Measurements from ENCODE around the gene ZNF346. TPM values are rescaled to one million over a fixed set of nuclear protein-coding genes. Genes with fewer than 3 reads are reported as not detected.
A peak's percentile ranks its signal among the peaks of the same experiment; 100 is the strongest.

Gene ZNF346
- total RNA-seq, 8 experiments from 2014 or later: 14.1 to 36.8 (median 21.1) TPM

DNA sequence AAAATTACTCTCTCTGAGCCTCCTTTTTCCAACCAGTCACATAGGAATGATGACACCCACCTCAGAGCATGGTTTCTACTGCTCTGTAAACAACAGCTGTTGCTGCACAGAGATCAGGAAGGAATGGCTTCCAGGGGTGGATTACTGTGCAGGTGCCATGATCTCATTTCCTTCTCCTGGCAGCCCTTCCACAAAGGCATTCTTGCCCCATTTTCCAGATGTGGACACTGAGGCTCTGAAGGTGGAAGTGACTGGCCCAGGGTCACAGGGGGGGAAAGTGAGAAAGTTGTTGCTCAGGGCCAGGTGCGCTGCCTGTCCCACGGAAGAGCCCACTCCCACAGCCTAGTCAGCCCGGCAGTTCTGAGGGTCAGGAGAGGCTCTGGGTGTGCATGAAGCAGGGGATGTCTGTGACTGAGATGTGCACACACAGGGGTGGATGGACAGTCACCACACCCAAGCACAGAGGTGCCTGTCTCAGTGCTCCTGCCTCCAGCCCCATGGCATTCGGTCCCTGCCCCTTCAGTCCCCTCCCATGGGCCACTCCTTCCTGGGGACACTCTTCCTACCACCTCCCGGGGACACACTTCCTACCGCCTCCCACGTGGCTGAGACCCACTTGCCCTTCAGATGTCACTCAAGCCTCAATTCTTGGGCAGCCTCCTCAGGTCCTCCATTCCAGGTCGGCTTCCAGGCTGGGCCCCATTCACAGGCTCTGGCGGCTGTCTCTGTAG lies 81.2 kb downstream of the ZNF346 start:
- WGBS, 10 experiments: 0 to 95% (median 30%) methylated on average over 1 to 3 of the region's 9 CpGs; no CpG with 5 or more reads in 6 of the 10 experiments
- ATAC-seq (replicated peaks in 6 of 8): no peak
- Histone ChIP-seq H3K4me1 (replicated peaks in 1 of 2) (peaks cover 6 to 8% of the 10 kb centered on the region in 2 donors), H3K4me3 (no peak overlapping the region), H3K27ac (no peak overlapping the region)
- in situ Hi-C loops (cut with MboI; ENCODE audit: low pct_unique_long_range_greater_than_20kb in 2 of 9, low sequenced_read_pairs in 9 of 9, unreplicated experiment in 9 of 9): loop anchor here in 5 of 9 experiments (25.0 kb wide), 2 partner anchors 184 to 441 kb away; no protein-coding TSS in a partner anchor

DNA sequence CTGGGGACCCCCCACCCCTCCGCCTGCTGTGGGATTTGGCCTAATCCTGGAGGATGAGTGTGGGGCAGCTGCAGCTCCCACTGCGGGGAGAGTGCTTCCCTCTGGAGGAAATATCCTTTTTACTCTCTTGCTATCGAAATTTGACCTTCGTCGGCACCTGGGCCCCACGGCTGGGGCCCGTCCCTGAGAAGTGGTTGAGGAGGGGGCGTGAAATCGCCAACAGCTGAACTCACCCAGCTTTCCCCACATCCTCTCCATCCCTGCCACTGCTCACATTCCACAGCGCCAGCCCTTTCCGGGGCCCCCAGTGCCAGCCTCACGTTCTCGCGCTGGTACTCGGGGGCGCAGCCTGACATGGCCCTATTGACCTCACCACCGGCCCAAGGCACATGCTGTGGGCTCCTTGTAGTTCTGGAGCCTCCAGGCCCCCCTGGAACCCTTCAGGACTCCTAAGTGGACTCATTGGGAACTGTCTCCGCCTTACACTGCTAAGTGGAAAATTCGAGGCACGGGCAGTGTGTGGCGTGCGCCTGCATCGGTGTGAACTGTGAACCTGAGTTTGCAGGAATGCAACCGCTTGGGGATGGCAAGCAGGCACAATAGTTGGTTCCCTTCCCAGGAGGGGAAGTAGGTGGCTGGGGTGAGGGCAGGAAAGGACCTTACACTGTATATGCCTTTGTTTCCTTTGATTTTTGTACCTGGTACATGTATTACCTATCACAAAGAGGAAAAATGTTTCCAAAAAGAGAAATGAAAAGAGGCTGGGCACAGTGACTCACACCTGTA lies 83.4 kb downstream of the ZNF346 start:
- in situ Hi-C loops (cut with MboI; ENCODE audit: low pct_unique_long_range_greater_than_20kb in 2 of 9, low sequenced_read_pairs in 9 of 9, unreplicated experiment in 9 of 9): loop anchor here in 5 of 9 experiments (25.0 kb wide), 2 partner anchors 181 to 444 kb away; no protein-coding TSS in a partner anchor
- WGBS, 10 experiments: 50 to 91% (median 80%) methylated on average over 1 to 7 of the region's 24 CpGs; no CpG with 5 or more reads in 2 of the 10 experiments
- Histone ChIP-seq H3K4me3 (no peak overlapping the region), H3K4me1 (replicated peaks in 1 of 2) (no peaks in the 10 kb centered on the region), H3K27ac (no peak overlapping the region)
- ATAC-seq (replicated peaks in 6 of 8): no peak

DNA sequence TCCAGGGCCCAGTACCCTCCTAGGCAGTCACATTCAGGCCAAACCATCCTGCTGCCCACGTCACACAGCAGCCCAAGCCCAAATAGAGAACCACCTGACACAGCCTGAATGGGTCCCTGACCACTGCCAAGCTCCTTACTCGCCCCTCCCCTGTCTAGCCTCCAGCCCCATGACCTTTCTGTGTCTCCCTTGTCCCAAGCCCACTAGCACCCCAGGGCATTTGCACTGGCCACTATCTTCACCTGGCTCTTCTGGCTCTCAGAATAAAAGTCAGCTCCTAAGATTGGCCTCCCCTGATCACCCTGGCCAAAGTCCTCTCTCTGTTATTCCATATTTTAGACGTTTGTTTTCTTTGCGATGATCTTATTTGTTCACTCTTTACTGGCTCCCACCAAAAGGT lies 84.7 kb downstream of the ZNF346 start:
- H3K4me3 ChIP-seq: no peak overlapping the region
- WGBS, 10 experiments: 0 to 76% (median 40%) methylated on average over 1 to 2 of the region's 4 CpGs; no CpG with 5 or more reads in 5 of the 10 experiments
- in situ Hi-C loops (cut with MboI; ENCODE audit: low pct_unique_long_range_greater_than_20kb in 2 of 9, low sequenced_read_pairs in 9 of 9, unreplicated experiment in 9 of 9): loop anchor here in 5 of 9 experiments (25.0 kb wide), 2 partner anchors 180 to 445 kb away; no protein-coding TSS in a partner anchor
- ATAC-seq (replicated peaks in 6 of 8): no peak
- H3K4me1 ChIP-seq (replicated peaks in 1 of 2): no peaks in the 10 kb centered on the region
- H3K27ac ChIP-seq: no peak overlapping the region

DNA sequence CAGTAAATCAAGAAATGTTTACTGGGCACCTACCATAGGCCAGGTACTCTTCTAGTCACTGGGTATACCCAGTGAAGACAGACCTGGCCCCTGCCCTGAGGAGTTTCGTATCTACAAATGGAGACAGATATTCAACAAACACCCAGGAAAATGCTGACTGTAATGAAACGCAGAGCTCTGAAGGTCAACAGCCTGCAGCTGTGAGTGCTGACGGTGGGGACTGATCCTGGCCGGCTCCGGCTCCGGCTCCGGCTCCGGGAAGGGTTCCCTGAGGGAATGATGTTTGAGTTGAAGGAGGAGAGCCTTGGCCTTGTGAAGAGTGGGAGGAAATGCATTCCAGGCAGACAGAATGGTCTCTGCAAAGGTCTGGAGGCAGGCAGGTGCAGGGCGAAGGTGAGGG lies 87.3 kb downstream of the ZNF346 start:
- 50 to 88% (median 72%) methylated on average over 1 to 9 of the region's 9 CpGs; no CpG with 5 or more reads in 1 of the 10 experiments for whole genome bisulfite sequencing, 10 experiments
- ATAC-seq (replicated peaks in 6 of 8): no peak
- in situ Hi-C loops (cut with MboI; ENCODE audit: low pct_unique_long_range_greater_than_20kb in 2 of 9, low sequenced_read_pairs in 9 of 9, unreplicated experiment in 9 of 9): loop anchor here in 8 of 9 experiments (5.0 to 25.0 kb wide), 4 partner anchors 38 to 448 kb away; no protein-coding TSS in a partner anchor

DNA sequence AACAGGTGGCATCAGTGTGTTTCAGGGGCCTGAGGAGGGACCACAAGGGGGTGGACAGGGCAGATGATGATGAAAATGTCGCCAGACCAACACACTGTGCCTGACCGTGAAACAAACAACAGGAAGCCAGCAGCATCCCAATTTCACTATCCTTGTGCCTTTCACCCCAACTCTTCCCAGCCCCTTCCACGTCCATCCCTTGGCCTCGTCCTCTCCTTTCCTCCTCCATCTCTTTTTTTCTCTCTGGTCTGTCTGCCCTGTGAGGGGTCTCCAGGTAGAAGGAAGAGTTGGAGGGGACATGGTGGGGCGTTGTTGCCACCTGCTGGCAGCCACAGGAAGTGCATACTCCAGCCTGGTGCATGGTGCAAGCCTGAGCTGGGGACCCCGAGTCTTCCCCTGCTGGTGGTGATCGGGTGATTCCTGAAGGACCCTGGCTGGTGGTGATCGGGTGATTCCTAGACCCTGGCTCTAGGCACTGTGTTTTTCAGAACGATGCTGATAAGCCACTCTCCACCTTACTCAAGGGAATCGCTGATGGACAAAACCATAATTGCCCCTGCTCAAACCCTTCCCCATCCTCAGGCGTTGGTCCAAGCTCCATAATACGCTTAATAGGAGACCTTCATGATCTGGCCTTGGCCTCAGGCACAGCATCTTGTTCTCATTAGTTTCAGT lies 89.4 kb downstream of the ZNF346 start:
- Histone ChIP-seq H3K27ac (no peak overlapping the region), H3K4me3 (no peak overlapping the region), H3K4me1 (replicated peaks in 1 of 2) (no peaks in the 10 kb centered on the region)
- in situ Hi-C loops (cut with MboI; ENCODE audit: low pct_unique_long_range_greater_than_20kb in 2 of 9, low sequenced_read_pairs in 9 of 9, unreplicated experiment in 9 of 9): loop anchor here in 8 of 9 experiments (5.0 to 25.0 kb wide), 4 partner anchors 40 to 450 kb away; no protein-coding TSS in a partner anchor
- ATAC-seq (replicated peaks in 6 of 8): peak; percentile 34 to 90 (median 86)
- WGBS, 10 experiments: 32 to 69% (median 44%) methylated on average over 1 to 6 of the region's 12 CpGs; no CpG with 5 or more reads in 3 of the 10 experiments

More for the DNA sequence above, 87.3 kb downstream of the ZNF346 start:
- Histone ChIP-seq H3K4me1 (replicated peaks in 1 of 2) (no peaks in the 10 kb centered on the region), H3K4me3 (no peak overlapping the region), H3K27ac (no peak overlapping the region)

DNA sequence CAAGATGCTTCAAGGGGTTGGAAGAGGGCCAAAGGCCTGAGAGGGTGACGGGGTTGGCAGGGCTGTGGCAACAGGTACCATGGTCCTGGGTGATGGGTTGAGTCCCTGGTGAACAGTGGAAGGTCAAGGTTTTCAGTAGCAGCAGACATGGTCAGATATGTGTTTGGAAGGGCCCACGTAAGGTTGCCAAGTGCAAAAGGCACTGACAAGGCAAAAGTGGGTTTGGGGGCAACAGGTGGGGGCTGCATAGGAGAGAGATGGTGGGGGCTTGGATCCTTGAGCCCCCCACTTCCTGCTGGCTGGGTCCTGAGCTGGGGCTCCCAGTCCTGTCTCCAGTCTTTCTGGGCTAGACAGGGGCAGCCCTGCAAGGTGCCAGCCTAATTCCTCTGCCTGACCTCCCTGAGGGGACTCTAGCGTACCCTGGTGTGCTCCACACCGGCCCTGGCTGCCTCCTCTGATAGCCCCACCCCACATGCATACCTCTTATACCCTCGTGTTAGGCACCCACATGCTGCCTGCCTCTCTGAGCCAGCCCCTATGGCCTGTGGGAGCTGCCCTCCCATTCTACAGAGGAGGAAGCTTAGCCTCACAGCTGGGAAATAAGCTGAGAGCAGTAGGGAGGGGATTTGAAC lies 90.2 kb downstream of the ZNF346 start:
- ATAC-seq (replicated peaks in 6 of 8): no peak
- Histone ChIP-seq H3K27ac (no peak overlapping the region), H3K4me1 (replicated peaks in 1 of 2) (no peaks in the 10 kb centered on the region), H3K4me3 (no peak overlapping the region)
- 0 to 100% (median 47%) methylated on average over 1 to 3 of the region's 5 CpGs; no CpG with 5 or more reads in 5 of the 10 experiments for WGBS, 10 experiments
- in situ Hi-C loops (cut with MboI; ENCODE audit: low pct_unique_long_range_greater_than_20kb in 2 of 9, low sequenced_read_pairs in 9 of 9, unreplicated experiment in 9 of 9): loop anchor here in 8 of 9 experiments (5.0 to 25.0 kb wide), 4 partner anchors 40 to 450 kb away; no protein-coding TSS in a partner anchor

DNA sequence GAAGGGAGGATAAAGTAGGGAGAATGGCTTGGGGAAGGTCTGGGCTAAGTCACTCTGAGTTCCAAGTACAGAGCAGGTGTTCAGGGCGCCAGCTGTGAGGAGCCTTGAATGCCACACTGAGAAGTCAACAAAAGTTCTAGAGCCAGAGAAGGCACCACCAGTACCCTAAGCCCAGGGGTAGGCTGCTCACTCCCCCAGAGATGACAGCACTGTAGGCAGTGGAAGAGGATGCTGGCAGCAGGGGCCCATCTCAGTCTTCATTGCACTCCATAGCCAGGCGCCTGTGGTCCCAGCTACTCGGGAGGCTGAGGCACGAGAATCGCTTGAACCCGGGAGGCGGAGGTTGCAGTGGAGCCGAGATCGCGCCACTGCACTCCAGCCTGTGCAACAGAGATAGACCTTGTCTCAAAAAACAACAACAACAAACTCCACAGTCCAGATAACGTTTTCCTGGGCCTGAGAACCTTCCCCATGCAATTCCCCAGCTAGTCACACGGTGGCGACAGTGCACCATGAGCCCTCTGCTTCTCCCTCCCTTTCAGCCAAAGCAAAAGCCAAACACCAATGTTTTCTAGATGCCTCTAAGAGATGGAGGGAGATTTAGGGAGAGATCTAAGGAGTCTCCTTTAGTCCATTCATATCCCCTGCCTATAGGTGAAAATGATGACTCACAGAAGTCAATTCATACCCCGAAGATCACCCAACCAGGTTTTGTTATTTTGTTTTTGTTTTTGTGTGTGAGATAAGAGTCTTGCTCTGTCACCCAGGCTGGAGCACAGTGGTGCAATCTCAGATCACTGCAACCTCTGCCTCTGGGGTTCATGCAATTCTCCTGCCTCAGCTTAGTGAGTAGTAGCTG lies 91.3 kb downstream of the ZNF346 start:
- H3K4me3 ChIP-seq: no peak overlapping the region
- H3K27ac ChIP-seq: no peak overlapping the region

DNA sequence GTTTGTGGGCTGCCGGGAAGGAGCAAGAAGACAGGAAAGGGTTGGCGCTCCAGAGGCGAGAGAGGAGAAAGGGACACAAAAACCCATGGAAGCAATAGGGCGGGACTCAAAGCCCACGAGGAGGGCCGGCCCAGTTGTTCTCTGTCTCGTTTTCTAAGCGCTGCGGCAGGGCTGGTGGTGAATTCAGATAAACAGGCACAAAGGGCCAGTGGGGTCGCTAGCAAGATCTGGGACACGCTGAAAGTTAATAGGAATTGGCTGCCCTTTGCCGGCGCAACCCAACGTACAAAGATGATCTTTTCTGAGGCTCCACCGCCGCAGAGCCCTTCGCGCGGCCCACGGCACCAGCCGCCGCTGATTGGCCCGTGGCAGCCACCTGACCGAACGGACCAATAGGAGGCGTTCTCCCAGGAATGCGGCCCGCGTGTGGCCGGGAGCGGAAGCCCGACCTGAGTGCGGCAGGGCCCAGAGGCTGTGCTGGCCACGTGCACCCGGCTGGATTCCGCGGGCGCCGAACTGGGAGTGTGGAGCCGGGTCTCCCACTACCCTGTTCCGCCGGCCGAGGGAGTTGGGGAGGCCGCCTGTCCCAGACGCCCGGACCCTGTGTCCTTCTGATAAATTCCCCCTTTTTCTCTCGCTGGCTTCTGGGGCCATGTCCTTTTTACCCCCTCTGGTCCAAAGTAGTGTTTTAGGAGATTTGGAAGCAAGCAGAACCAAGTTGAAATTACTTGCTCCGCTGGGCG lies 94.3 kb downstream of the ZNF346 start:
- ATAC-seq (replicated peaks in 6 of 8): peak in 6 of 8 experiments; percentile 54 to 93 (median 71)
- in situ Hi-C loops (cut with MboI; ENCODE audit: low pct_unique_long_range_greater_than_20kb in 2 of 9, low sequenced_read_pairs in 9 of 9, unreplicated experiment in 9 of 9): loop anchor here in 7 of 9 experiments (10.0 to 25.0 kb wide), 3 partner anchors 170 to 455 kb away; no protein-coding TSS in a partner anchor
- Histone ChIP-seq H3K4me1 (replicated peaks in 1 of 2) (no peaks in the 10 kb centered on the region), H3K27ac (no peak overlapping the region), H3K4me3 (no peak overlapping the region)
- WGBS, 10 experiments: 8 to 94% (median 50%) methylated on average over 1 to 24 of the region's 49 CpGs; no CpG with 5 or more reads in 2 of the 10 experiments

More for the DNA sequence above, 91.3 kb downstream of the ZNF346 start:
- no peaks in the 10 kb centered on the region for H3K4me1 ChIP-seq (replicated peaks in 1 of 2)
- ATAC-seq (replicated peaks in 6 of 8): peak; percentile 41 to 70 (median 60)
- in situ Hi-C loops (cut with MboI; ENCODE audit: low pct_unique_long_range_greater_than_20kb in 2 of 9, low sequenced_read_pairs in 9 of 9, unreplicated experiment in 9 of 9): loop anchor here in 8 of 9 experiments (5.0 to 25.0 kb wide), 4 partner anchors 41 to 451 kb away; no protein-coding TSS in a partner anchor
- WGBS, 10 experiments: 3 to 57% (median 11%) methylated on average over 2 to 11 of the region's 14 CpGs; no CpG with 5 or more reads in 4 of the 10 experiments

DNA sequence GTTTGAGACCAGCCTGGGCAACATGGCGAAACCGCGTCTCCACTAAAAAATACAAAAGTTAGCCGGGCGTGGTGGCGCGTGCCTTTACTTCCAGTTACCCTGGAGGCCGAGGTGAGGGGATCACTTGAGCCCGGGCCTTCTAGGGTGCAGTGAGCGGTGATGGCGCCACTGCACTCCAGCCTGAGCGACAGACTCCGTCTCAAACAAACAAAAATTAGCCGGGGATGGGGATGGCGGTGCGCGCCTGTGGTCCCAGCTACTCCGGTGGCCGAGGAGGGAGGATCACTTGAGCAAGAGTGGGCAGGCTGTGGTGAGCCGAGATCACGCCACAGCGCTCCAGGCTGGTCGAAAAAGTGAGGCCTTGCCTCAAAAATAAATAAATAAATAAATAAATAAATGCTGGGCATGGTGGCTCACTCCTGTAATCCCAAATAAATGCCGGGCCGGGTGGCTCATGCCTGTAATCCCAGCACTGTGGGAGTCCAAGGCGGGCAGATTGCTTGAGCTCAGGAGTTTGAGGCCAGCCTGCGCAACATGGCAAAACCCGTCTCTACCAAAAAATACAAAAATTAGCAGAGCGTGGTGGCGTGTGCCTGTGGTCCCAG lies 95.0 kb downstream of the ZNF346 start:
- in situ Hi-C loops (cut with MboI; ENCODE audit: low pct_unique_long_range_greater_than_20kb in 2 of 9, low sequenced_read_pairs in 9 of 9, unreplicated experiment in 9 of 9): loop anchor here in 7 of 9 experiments (10.0 to 25.0 kb wide), 3 partner anchors 170 to 455 kb away; no protein-coding TSS in a partner anchor
- 93 to 100% (median 100%) methylated on average over 2 to 11 of the region's 30 CpGs; no CpG with 5 or more reads in 4 of the 10 experiments for WGBS, 10 experiments
- H3K27ac ChIP-seq: no peak overlapping the region
- no peak overlapping the region for H3K4me3 ChIP-seq
- no peak for ATAC-seq (replicated peaks in 6 of 8)
- no peaks in the 10 kb centered on the region for H3K4me1 ChIP-seq (replicated peaks in 1 of 2)

DNA sequence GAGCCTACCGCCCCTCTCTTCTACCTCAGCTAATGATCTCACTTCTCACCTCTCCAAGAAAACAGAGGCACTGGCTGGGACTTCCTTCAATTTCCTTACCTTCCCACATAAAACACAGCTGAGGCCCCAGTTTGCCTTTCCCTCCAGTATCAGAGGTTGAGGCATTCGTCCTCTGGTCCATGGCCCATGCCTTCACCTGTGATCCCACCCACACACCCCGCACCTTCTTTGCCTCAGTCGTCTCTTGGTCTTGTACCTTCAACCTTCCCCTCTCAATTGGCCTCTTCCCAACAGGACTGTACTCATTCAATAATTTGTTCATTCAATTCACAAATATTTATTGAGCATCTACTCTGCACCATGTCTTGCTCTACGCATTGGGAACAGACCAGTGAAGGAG lies 100.1 kb downstream of the ZNF346 start:
- WGBS, 10 experiments: 80 to 100% (median 91%) methylated on average over 1 to 5 of the region's 5 CpGs; no CpG with 5 or more reads in 1 of the 10 experiments
- ATAC-seq (replicated peaks in 6 of 8): no peak
- Histone ChIP-seq H3K4me3 (no peak overlapping the region), H3K4me1 (replicated peaks in 1 of 2) (no peaks in the 10 kb centered on the region), H3K27ac (no peak overlapping the region)
- in situ Hi-C loops (cut with MboI; ENCODE audit: low pct_unique_long_range_greater_than_20kb in 2 of 9, low sequenced_read_pairs in 9 of 9, unreplicated experiment in 9 of 9): loop anchor here in 5 of 9 experiments (25.0 kb wide), 2 partner anchors 165 to 460 kb away; no protein-coding TSS in a partner anchor

Data from motor neuron (in vitro differentiated cells).